HAP-1 (cell line): ENCODE results near the gene FBXL12.

ENCODE experiments used
- DNase-seq, 2 experiments: peaks; one replicate each; pipeline ENCODE4 v3.0.0-alpha.2; 2016 to 2020; ENCODE audit warnings: low spot score in 2 of 2
- H3K27me3 ChIP-seq: fragments of 250-450 bp; sonication (Bioruptor Pico); 2 replicates; pipeline ENCODE4 v1.5.1; 2020; ENCODE audit warnings: low read depth, mild to moderate bottlenecking, moderate library complexity
- H3K36me3 ChIP-seq: fragments of 250-450 bp; sonication (Bioruptor Pico); replicated peaks from 2 replicates; pipeline ENCODE4 v1.5.1; 2020; ENCODE audit warnings: mild to moderate bottlenecking
- H3K4me1 ChIP-seq: fragments of 250-450 bp; sonication (Bioruptor Pico); 2 replicates; pipeline ENCODE4 v1.5.1; 2020; ENCODE audit warnings: mild to moderate bottlenecking
- H3K4me3 ChIP-seq: fragments of 250-450 bp; sonication (Bioruptor Pico); 2 replicates; pipeline ENCODE4 v1.5.1; 2020; ENCODE audit warnings: mild to moderate bottlenecking, moderate library complexity
- H3K9me3 ChIP-seq: fragments of 250-450 bp; sonication (Bioruptor Pico); 2 replicates; pipeline ENCODE4 v1.5.1; 2020; ENCODE audit warnings: mild to moderate bottlenecking, moderate library complexity
- in situ Hi-C: fragments of 300-500 bp; cut with MboI; formaldehyde crosslinking; loops from 3 replicates; pipeline ENCODE4 v1.14.3; 2020; ENCODE audit warnings: low sequenced_read_pairs, inconsistent platforms, mixed read lengths

FBXL12 gene

DNA sequence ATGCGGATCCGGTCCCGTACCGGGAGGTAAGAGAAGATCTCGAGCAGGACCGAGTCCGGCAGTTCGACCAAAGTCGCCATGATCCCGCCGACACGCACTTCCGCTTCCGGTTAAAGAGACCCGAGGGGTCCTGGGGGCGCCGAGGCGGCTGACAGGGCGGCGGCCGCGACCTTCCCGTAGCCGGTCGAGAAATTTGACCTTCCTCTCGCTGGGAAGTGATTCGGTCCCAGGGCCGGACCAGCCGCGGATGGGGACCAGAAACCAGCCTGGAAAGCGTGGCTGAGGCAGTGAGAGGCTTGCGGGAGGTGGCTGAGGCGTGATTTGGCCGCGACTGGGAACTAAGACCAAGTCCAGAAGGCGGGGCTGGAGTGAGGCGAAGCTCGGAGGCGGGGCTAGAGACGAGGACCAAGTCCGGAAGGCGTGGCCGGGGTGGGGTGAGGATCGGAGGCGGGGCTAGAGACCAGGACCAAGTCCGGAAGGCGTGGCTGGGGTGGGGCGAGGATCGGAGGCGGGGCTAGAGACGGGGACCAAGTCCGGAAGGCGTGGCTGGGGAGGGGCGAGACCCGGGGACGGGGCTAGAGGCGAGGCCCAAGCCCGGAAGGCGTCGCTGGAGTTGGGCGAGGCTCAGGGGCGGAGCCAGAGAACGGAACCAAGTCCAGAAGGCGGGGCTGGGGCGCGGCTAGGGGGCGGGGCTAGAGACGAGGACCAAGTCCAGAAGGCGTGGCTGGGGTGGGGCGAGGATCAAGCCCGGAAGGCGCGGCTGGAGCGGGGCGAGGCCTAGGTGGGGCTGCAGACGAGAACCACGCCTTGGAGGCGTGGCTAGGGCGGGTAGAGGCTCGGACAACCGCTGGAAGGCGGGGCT, at the start of gene FBXL12:
TSS of gene FBXL12 (minus strand) at position 346 of the 862 bp plus-strand sequence. CDS start at position 80, 266 bp downstream.
- peak within 1 kb of the TSS; percentile 92 for H3K4me3 ChIP-seq
- peaks cover 7% of the 10 kb centered on the region for H3K9me3 ChIP-seq
- DNase-seq, result peak; percentile 95 to 100
- peaks cover 12% of the 10 kb centered on the region; the same call in 1 of the 2 replicates for H3K4me1 ChIP-seq
- no peaks in the 10 kb centered on the region for H3K27me3 ChIP-seq
- in situ Hi-C loops, result no loop called here
- H3K36me3 ChIP-seq, result peaks cover 2% of the 10 kb centered on the region

DNA sequence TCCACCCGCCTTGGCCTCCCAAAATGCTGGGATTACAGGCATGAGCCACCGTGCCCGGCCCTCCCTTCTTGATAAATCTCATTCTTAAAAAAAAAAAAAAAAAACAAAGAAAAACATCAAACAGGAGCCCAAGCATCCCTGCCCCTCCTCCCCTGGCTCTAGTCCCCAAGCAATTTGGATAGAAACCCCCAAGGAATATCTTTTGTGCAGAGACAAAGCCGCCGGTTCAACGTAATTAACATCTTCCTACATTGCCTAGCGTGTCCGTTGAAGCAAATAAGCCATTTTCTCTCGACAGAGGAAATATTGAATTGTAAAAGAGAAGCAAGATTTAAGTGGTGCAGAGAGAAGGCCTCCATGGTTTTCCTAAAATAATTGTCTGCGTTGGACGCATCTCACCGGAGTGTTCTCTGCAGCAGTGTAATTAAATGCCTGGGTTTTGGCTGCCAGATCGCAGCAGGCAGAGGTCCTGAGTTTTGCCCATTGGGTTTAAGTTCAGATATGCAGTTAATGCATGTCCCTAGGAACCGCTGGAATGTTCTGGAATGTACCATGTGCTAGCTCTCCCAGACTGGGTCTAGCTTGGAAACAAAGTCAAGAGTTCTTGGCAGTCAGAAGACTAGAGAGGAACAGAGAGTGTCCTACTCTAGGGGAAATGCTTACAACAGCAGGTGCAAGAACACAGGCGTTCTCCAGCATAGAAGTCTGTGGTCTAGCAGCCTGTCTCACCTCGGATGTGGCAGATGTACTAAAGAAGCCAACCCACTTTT, 47.0 kb upstream of the FBXL12 start:
- DNase-seq, result peak; percentile 53 to 61
- Histone ChIP-seq H3K36me3 (no peaks in the 10 kb centered on the region), H3K4me3 (no peak overlapping the region), H3K27me3 (no peaks in the 10 kb centered on the region), H3K4me1 (peaks cover 5% of the 10 kb centered on the region), H3K9me3 (no peaks in the 10 kb centered on the region)
- in situ Hi-C loops, result no loop called here

DNA sequence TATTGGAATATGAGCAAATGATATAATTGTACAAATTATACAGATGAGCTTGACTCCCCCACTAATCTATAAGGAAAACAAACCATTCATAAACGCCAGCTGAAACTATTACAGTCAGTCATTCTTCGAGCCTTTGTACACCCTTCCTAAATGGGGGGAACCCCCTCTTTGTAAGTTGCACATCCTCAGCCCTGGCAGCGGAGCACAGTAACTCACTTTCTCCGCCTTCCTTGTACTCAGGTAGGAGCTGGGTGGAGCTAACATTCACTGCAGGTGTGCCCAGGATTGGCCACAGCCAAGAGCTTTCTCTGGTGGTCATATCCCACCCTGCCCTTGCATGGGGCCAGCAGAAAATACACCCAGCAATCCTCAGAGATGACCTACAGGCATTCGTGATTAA, 44.9 kb upstream of the FBXL12 start:
- DNase-seq, result no peak
- no peaks in the 10 kb centered on the region for H3K27me3 ChIP-seq
- H3K9me3 ChIP-seq, result no peaks in the 10 kb centered on the region
- in situ Hi-C loops, result no loop called here
- no peaks in the 10 kb centered on the region for H3K36me3 ChIP-seq
- H3K4me1 ChIP-seq, result peaks cover 5% of the 10 kb centered on the region
- no peak overlapping the region for H3K4me3 ChIP-seq

DNA sequence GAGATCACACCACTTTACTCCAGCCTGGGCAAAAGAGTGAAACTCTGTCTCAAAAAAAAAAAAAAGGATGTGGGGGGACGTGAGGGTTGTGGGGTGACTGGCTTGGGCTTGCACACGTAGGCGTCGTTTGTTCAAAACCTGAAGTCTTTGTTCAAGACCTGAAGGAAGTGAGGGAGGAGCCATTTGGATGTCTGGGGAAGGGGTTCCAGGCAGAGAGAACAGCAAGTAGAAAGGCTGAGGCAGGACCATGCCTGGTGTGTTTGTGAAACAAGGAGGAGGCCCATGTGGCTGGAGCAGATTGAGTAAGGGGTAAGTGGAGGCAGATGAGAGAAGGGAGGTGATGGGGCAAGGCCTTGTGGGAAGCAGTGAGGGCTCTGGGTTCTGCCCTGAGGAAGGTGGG, 44.1 kb upstream of the FBXL12 start:
- Histone ChIP-seq H3K36me3 (no peaks in the 10 kb centered on the region), H3K4me1 (peaks cover 5% of the 10 kb centered on the region), H3K9me3 (no peaks in the 10 kb centered on the region), H3K4me3 (no peak overlapping the region), H3K27me3 (no peaks in the 10 kb centered on the region)
- in situ Hi-C loops, result no loop called here
- no peak for DNase-seq

- Histone ChIP-seq H3K4me3 (no peak overlapping the region), H3K36me3 (no peaks in the 10 kb centered on the region), H3K9me3 (no peaks in the 10 kb centered on the region), H3K27me3 (no peaks in the 10 kb centered on the region), H3K4me1 (peaks cover 5% of the 10 kb centered on the region)
- DNase-seq, result no peak
- in situ Hi-C loops, result no loop called here
These were observed 42.6 kb upstream of the FBXL12 start for GRCh38 chr19:9861503-9861902.

DNA sequence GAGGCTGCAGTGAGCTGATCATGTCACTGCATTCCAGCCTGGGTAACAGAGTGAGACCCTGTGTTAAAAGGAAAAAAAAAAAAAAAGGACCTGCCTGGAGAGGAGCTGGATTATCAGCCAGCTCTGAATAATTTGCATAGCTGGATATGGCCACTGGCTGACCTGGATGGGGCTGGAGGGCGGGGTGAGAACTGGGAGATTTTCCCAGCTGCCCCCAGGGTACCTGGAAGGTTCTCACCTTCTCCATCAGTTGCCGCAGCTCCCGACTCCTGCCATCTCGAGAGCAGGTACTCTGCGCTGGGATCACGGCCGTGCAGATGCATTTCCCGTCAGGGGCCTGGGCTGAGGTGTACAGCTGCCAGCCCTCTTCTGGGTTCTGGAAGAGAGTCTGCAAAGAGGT, 41.5 kb upstream of the FBXL12 start:
- Histone ChIP-seq H3K36me3 (no peaks in the 10 kb centered on the region), H3K9me3 (no peaks in the 10 kb centered on the region), H3K27me3 (no peaks in the 10 kb centered on the region), H3K4me1 (no peaks in the 10 kb centered on the region), H3K4me3 (no peak overlapping the region)
- in situ Hi-C loops, result no loop called here
- DNase-seq, result no peak

DNA sequence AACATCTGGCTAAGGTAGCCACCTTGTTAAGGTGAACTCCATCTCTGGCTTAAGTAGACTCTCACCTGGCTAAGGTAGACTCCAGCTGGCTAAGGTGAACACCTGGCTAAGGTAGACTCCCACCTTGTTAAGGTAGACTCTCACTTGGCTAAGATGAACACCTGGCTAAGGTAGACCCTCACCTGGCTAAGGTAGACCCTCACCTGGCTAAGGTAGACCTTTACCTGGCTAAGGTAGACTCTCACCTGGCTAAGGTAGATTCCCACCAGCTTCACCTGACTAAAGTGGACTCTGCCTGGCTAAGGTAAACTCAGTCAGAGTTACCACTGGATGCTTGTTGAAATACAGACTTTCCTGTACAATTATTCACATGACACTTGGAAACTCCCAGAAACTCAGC, 39.9 kb upstream of the FBXL12 start:
- H3K4me3 ChIP-seq, result no peak overlapping the region
- no peaks in the 10 kb centered on the region for H3K36me3 ChIP-seq
- no peaks in the 10 kb centered on the region for H3K9me3 ChIP-seq
- no peaks in the 10 kb centered on the region for H3K27me3 ChIP-seq
- DNase-seq, result no peak
- in situ Hi-C loops, result no loop called here
- no peaks in the 10 kb centered on the region for H3K4me1 ChIP-seq

- no peaks in the 10 kb centered on the region for H3K4me1 ChIP-seq
- no peak overlapping the region for H3K4me3 ChIP-seq
- no peaks in the 10 kb centered on the region for H3K36me3 ChIP-seq
- no peaks in the 10 kb centered on the region for H3K9me3 ChIP-seq
- DNase-seq, result no peak
- in situ Hi-C loops, result no loop called here
- no peaks in the 10 kb centered on the region for H3K27me3 ChIP-seq
These were observed 39.3 kb upstream of the FBXL12 start for GRCh38 chr19:9857920-9858746.

- Histone ChIP-seq H3K4me1 (no peaks in the 10 kb centered on the region), H3K36me3 (no peaks in the 10 kb centered on the region), H3K9me3 (no peaks in the 10 kb centered on the region), H3K4me3 (no peak overlapping the region), H3K27me3 (no peaks in the 10 kb centered on the region)
- DNase-seq, result no peak
- in situ Hi-C loops, result no loop called here
These were observed 38.3 kb upstream of the FBXL12 start for GRCh38 chr19:9857076-9857721.

DNA sequence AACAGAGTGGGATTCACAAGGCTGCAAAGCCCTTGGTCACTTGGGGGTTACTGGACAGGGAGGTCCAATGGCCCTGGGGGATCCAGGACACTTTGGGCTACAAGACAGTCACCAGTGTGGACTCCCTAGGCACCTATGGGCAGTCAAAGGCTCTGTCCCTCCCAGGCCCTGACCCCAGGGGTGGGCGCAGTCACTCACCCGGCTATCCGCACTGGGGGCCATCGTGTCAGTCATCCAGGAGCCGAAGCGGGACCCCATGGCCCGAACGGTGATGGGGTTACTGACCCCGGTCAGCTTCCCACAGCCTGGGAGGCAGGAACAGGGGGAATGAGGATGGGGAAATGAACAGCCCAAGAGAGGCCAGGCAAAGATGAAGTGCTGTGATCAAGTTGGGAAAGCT, 37.7 kb upstream of the FBXL12 start:
- DNase-seq, result no peak
- Histone ChIP-seq H3K27me3 (no peaks in the 10 kb centered on the region), H3K4me3 (no peak overlapping the region), H3K4me1 (no peaks in the 10 kb centered on the region), H3K9me3 (no peaks in the 10 kb centered on the region), H3K36me3 (no peaks in the 10 kb centered on the region)
- in situ Hi-C loops, result no loop called here

- Histone ChIP-seq H3K4me3 (no peak overlapping the region), H3K9me3 (no peaks in the 10 kb centered on the region), H3K4me1 (no peaks in the 10 kb centered on the region), H3K36me3 (no peaks in the 10 kb centered on the region), H3K27me3 (no peaks in the 10 kb centered on the region)
- in situ Hi-C loops, result no loop called here
- no peak for DNase-seq
These were observed 35.5 kb upstream of the FBXL12 start for GRCh38 chr19:9854282-9854846.

- no peak overlapping the region for H3K4me3 ChIP-seq
- no peak for DNase-seq
- peaks cover 10% of the 10 kb centered on the region for H3K36me3 ChIP-seq
- H3K9me3 ChIP-seq, result no peaks in the 10 kb centered on the region
- no peaks in the 10 kb centered on the region for H3K4me1 ChIP-seq
- H3K27me3 ChIP-seq, result no peaks in the 10 kb centered on the region
- in situ Hi-C loops, result no loop called here
These were observed 31.5 kb upstream of the FBXL12 start for GRCh38 chr19:9850235-9850959.
